Neural cell (in vitro differentiated cells): ENCODE measurements around the gene GPT2. TPM values are rescaled to one million over a fixed set of nuclear protein-coding genes. Genes with fewer than 3 reads are reported as not detected.

Experiments used
- H2AFZ ChIP-seq: fragments of 200-600, 300-800 bp; sonication (generic), shearing (Covaris generic); 2 replicates; pipeline ENCODE4 v1.6.0; 2014; ENCODE audit warnings: low read depth, mild to moderate bottlenecking, antibody characterized with exemption, low read length, moderate library complexity
- H3F3A ChIP-seq: fragments of 200-600 bp; shearing (Covaris generic); 2 replicates; pipeline ENCODE4 v1.6.1; 2016; ENCODE audit warnings: mild to moderate bottlenecking, moderate library complexity, mixed read lengths, antibody characterized with exemption, low read length; ENCODE audit not compliant: insufficient read depth, poor library complexity, severe bottlenecking
- H3K27ac ChIP-seq: fragments of 200-600, 300-800 bp; sonication (generic), shearing (Covaris generic); 2 replicates; pipeline ENCODE4 v1.5.1; 2014; ENCODE audit warnings: mild to moderate bottlenecking, low read length, moderate library complexity
- H3K27me3 ChIP-seq: fragments of 300-800, 200-600 bp; sonication (generic), shearing (Covaris generic); 2 replicates; pipeline ENCODE4 v1.6.0; 2014; ENCODE audit warnings: mild to moderate bottlenecking, low read depth, low read length, moderate library complexity; ENCODE audit not compliant: insufficient read depth
- H3K36me3 ChIP-seq: fragments of 300-800, 200-600 bp; sonication (generic), shearing (Covaris generic); 2 replicates; pipeline ENCODE4 v1.5.1; 2014; ENCODE audit warnings: mild to moderate bottlenecking, antibody characterized with exemption, low read length, moderate library complexity; ENCODE audit not compliant: insufficient read depth
- H3K4me2 ChIP-seq: fragments of 300-800, 200-600 bp; sonication (generic), shearing (Covaris generic); 2 replicates; pipeline ENCODE4 v1.6.0; 2014; ENCODE audit warnings: mild to moderate bottlenecking, low read length
- H3K4me3 ChIP-seq: fragments of 300-800, 200-600 bp; sonication (generic), shearing (Covaris generic); 2 replicates; pipeline ENCODE4 v1.5.1; 2014; ENCODE audit warnings: mild to moderate bottlenecking, low read length, moderate library complexity
- H3K79me2 ChIP-seq: fragments of 200-600 bp; shearing (Covaris generic); replicated peaks from 2 replicates; pipeline ENCODE4 v1.6.0; 2014; ENCODE audit warnings: mild to moderate bottlenecking, low read length, moderate library complexity; ENCODE audit not compliant: insufficient read depth
- H3K9ac ChIP-seq: fragments of 300-800, 200-600 bp; sonication (generic), shearing (Covaris generic); 2 replicates; pipeline ENCODE4 v1.6.1; 2016; ENCODE audit warnings: mild to moderate bottlenecking, low read length, mixed read lengths
- H3K9me2 ChIP-seq: fragments of 200-600 bp; shearing (Covaris generic); 2 replicates; pipeline ENCODE4 v1.6.1; 2016; ENCODE audit warnings: mild to moderate bottlenecking, low read length, mixed read lengths; ENCODE audit not compliant: insufficient read depth
- H3K9me3 ChIP-seq: fragments of 200-600, 300-800 bp; sonication (generic), shearing (Covaris generic); 2 replicates; pipeline ENCODE4 v1.6.1; 2016; ENCODE audit warnings: mild to moderate bottlenecking, mixed run types, low read length, moderate library complexity, mixed read lengths
- H4K20me1 ChIP-seq: fragments of 200-600 bp; shearing (Covaris generic); 2 replicates; pipeline ENCODE4 v1.6.1; 2016; ENCODE audit warnings: mild to moderate bottlenecking, mixed run types; ENCODE audit not compliant: insufficient read depth
- EP300 ChIP-seq: fragments of 450-650 bp; conservative IDR thresholded peaks from 2 replicates; pipeline ENCODE4 v1.6.1; 2014; ENCODE audit warnings: antibody characterized with exemption, mild to moderate bottlenecking, moderate library complexity; ENCODE audit not compliant: poor library complexity, severe bottlenecking
- EZH2 ChIP-seq: fragments of 200-600, 300-800 bp; shearing (Covaris generic), sonication (generic); IDR thresholded peaks from 2 replicates; pipeline ENCODE4 v1.6.1; 2014; ENCODE audit warnings: antibody characterized with exemption, low read length, borderline replicate concordance, mild to moderate bottlenecking; ENCODE audit not compliant: insufficient read depth, poor library complexity, severe bottlenecking
- MXI1 ChIP-seq: fragments of 450-650 bp; conservative IDR thresholded peaks from 2 replicates; pipeline ENCODE4 v1.6.1; 2014; ENCODE audit warnings: antibody characterized with exemption, mild to moderate bottlenecking; ENCODE audit not compliant: poor library complexity, severe bottlenecking
- POLR2AphosphoS5 ChIP-seq: IDR thresholded peaks from 2 replicates; pipeline ENCODE4 v1.6.1; 2012
- RAD21 ChIP-seq: fragments of 450-650 bp; conservative IDR thresholded peaks from 2 replicates; pipeline ENCODE4 v1.6.1; 2014; ENCODE audit warnings: antibody characterized with exemption, mild to moderate bottlenecking, moderate library complexity
- TAF1 ChIP-seq: IDR thresholded peaks from 2 replicates; pipeline ENCODE4 v1.6.1; 2012; ENCODE audit warnings: low read depth
- polyA plus RNA-seq: library from polyadenylated mRNA; depleted of rRNA; stranded (reverse); fragments of >200 nt; gene quantifications from 2 replicates; pipeline ENCODE4 v1.2.3, GENCODE V29; 2014
- TF ChIP-seq, protein P1 (sequence below): IDR thresholded peaks from 2 replicates; pipeline ENCODE4 v1.6.1; 2012; ENCODE audit warnings: borderline replicate concordance
- TF ChIP-seq, protein P2 (sequence below): fragments of 450-650 bp; IDR thresholded peaks from 2 replicates; pipeline ENCODE4 v1.5.1; 2014; ENCODE audit warnings: antibody characterized with exemption, mild to moderate bottlenecking, moderate library complexity; ENCODE audit not compliant: poor library complexity, severe bottlenecking

The GPT2 gene
- polyA plus RNA-seq, 1 donor from 2014 or later: 23.9 TPM

DNA sequence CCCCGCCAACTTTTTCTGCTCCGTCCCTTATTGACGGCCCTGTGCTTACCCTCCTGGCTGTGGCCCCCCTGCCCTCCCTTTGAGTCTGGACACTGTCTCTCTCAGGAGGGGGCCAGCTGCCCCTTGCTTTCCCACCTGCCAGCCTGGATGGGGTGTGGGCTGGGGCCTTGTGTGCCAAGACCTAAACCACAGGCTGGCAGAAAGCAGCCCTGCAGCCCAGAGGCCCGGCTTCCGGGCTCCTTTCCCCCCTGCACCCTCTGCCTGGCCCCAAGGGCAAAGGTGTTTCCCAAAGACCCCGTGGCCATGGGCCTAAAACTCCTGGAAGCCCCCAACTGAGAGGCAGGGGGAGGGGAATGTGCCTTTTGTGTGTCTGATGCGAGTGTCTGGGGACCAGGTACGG, 17.5 kb downstream of the GPT2 start:
- TF ChIP-seq EZH2: no peak
- TF ChIP-seq, protein P1, sequence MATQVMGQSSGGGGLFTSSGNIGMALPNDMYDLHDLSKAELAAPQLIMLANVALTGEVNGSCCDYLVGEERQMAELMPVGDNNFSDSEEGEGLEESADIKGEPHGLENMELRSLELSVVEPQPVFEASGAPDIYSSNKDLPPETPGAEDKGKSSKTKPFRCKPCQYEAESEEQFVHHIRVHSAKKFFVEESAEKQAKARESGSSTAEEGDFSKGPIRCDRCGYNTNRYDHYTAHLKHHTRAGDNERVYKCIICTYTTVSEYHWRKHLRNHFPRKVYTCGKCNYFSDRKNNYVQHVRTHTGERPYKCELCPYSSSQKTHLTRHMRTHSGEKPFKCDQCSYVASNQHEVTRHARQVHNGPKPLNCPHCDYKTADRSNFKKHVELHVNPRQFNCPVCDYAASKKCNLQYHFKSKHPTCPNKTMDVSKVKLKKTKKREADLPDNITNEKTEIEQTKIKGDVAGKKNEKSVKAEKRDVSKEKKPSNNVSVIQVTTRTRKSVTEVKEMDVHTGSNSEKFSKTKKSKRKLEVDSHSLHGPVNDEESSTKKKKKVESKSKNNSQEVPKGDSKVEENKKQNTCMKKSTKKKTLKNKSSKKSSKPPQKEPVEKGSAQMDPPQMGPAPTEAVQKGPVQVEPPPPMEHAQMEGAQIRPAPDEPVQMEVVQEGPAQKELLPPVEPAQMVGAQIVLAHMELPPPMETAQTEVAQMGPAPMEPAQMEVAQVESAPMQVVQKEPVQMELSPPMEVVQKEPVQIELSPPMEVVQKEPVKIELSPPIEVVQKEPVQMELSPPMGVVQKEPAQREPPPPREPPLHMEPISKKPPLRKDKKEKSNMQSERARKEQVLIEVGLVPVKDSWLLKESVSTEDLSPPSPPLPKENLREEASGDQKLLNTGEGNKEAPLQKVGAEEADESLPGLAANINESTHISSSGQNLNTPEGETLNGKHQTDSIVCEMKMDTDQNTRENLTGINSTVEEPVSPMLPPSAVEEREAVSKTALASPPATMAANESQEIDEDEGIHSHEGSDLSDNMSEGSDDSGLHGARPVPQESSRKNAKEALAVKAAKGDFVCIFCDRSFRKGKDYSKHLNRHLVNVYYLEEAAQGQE: no peak
- TF ChIP-seq TAF1: no peak
- TF ChIP-seq POLR2AphosphoS5: no peak
- no peak for TF ChIP-seq MXI1
- no peak for TF ChIP-seq RAD21
- Histone ChIP-seq H3K36me3 (no peaks in the 10 kb centered on the region), H3K4me2 (no peak overlapping the region), H3K9me3 (no peaks in the 10 kb centered on the region), H2AFZ (no peak overlapping the region), H3K9me2 (no peaks in the 10 kb centered on the region), H3K9ac (no peak overlapping the region), H3F3A (no peaks in the 10 kb centered on the region), H3K27ac (no peak overlapping the region), H4K20me1 (no peaks in the 10 kb centered on the region), H3K27me3 (no peaks in the 10 kb centered on the region), H3K4me3 (no peak overlapping the region), H3K79me2 (no peaks in the 10 kb centered on the region)

DNA sequence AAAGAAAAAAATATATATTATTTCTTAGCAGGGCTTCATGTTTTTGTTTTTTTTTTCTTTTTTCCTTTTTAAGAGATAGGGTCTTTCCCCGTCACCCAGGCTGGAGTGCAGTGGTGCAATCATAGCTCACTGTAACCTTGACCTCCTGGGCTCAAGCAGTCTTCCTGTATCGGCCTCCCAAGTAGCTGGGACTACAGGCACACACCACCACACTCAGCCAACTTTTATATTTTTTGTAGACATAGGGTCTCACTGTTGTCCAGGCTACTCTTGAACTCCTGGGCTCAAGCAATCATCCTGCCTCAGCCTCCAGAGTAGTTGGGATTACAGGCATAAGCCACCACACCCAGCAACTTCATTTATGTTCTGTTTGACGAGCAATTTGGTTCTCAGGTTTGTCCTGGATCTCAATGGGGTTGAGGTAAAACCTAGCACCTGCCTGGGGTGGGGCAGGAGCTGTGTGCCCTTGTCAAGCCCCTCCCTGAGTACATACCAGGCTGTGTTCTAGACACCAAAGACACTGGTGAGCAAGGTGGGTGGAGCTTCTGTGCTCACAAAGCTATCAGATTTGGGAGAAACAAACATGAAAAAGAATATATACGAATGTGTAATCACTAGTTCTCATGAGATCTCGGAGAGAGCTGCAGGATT, 19.2 kb downstream of the GPT2 start:
- no peaks in the 10 kb centered on the region for H3K79me2 ChIP-seq
- H3K4me2 ChIP-seq: no peak overlapping the region
- no peak overlapping the region for H3K27ac ChIP-seq
- no peak for TF ChIP-seq RAD21
- TF ChIP-seq EZH2: no peak
- TF ChIP-seq, protein P2, sequence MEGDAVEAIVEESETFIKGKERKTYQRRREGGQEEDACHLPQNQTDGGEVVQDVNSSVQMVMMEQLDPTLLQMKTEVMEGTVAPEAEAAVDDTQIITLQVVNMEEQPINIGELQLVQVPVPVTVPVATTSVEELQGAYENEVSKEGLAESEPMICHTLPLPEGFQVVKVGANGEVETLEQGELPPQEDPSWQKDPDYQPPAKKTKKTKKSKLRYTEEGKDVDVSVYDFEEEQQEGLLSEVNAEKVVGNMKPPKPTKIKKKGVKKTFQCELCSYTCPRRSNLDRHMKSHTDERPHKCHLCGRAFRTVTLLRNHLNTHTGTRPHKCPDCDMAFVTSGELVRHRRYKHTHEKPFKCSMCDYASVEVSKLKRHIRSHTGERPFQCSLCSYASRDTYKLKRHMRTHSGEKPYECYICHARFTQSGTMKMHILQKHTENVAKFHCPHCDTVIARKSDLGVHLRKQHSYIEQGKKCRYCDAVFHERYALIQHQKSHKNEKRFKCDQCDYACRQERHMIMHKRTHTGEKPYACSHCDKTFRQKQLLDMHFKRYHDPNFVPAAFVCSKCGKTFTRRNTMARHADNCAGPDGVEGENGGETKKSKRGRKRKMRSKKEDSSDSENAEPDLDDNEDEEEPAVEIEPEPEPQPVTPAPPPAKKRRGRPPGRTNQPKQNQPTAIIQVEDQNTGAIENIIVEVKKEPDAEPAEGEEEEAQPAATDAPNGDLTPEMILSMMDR: no peak
- no peak for TF ChIP-seq TAF1
- TF ChIP-seq, protein P1: no peak
- no peak for TF ChIP-seq POLR2AphosphoS5
- no peak for TF ChIP-seq EP300
- H3K9me3 ChIP-seq: no peaks in the 10 kb centered on the region
- H3K4me3 ChIP-seq: no peak overlapping the region
- no peaks in the 10 kb centered on the region for H3K9me2 ChIP-seq
- H3K9ac ChIP-seq: no peak overlapping the region
- no peaks in the 10 kb centered on the region for H4K20me1 ChIP-seq
- no peaks in the 10 kb centered on the region for H3K36me3 ChIP-seq
- H2AFZ ChIP-seq: no peak overlapping the region
- H3K27me3 ChIP-seq: no peaks in the 10 kb centered on the region
- H3F3A ChIP-seq: no peaks in the 10 kb centered on the region
